Esophagus muscularis mucosa (tissue), 4 donors: ENCODE data around the gene BMPR1A. TPM values are rescaled to one million over a fixed set of nuclear protein-coding genes. Genes with fewer than 3 reads are reported as not detected.

ENCODE experiments used
- DNase-seq: peaks from one replicate; pipeline ENCODE4 v3.0.0-alpha.2; 2017; ENCODE audit errors: extremely low spot score
- H3K27ac ChIP-seq, 4 donors: fragments of 200-600 bp; sonication (generic); replicated peaks in 1 of 4; 1 replicate in 3 of 4; 2 replicates in 1 of 4; pipeline ENCODE4 v1.5.1; 2016 to 2019; ENCODE audit warnings: mild to moderate bottlenecking in 1 of 4
- H3K27me3 ChIP-seq, 4 donors: fragments of 200-600 bp; sonication (generic); one replicate each; pipeline versions ENCODE4 v1.5.1 to v1.6.0; 2016 to 2019
- H3K36me3 ChIP-seq, 4 donors: fragments of 200-600 bp; sonication (generic); one replicate each; pipeline ENCODE4 v1.5.1; 2016 to 2019
- H3K4me1 ChIP-seq, 4 donors: fragments of 200-600 bp; sonication (generic); one replicate each; pipeline ENCODE4 v1.5.1; 2016 to 2019
- H3K4me3 ChIP-seq, 4 donors: fragments of 200-600 bp; sonication (generic); 1 replicate in 2 of 4; 2 replicates in 2 of 4; pipeline ENCODE4 v1.5.1; 2016 to 2019; ENCODE audit warnings: mild to moderate bottlenecking in 4 of 4, moderate library complexity in 1 of 4
- H3K9me3 ChIP-seq, 4 donors: fragments of 200-600 bp; sonication (generic); 1 replicate in 3 of 4; 2 replicates in 1 of 4; pipeline ENCODE4 v1.5.1; 2016 to 2019
- EP300 ChIP-seq: sonication (generic); formaldehyde crosslinking; IDR thresholded peaks from one replicate; pipeline ENCODE4 v1.6.1; 2017; ENCODE audit warnings: antibody characterized with exemption
- POLR2A ChIP-seq: fragments of 450-650 bp; IDR thresholded peaks from one replicate; pipeline ENCODE4 v1.6.1; 2017; ENCODE audit warnings: antibody characterized with exemption, moderate library complexity, mild to moderate bottlenecking, low read depth
- POLR2AphosphoS5 ChIP-seq, 2 donors: sonication (generic); formaldehyde crosslinking; IDR thresholded peaks; one replicate each; pipeline ENCODE4 v1.6.1; 2017; ENCODE audit warnings: antibody characterized with exemption in 2 of 2
- WGBS: methylation state at CpG from one replicate; pipeline ENCODE4 v1.1.5; 2018; 5-methylcytosine and 5-hydroxymethylcytosine counted together
- intact Hi-C: fragments of 100-400 bp; cut with DNase I; formaldehyde crosslinking; loops from one replicate; pipeline ENCODE4 v1.15.1; 2023
- total RNA-seq, 4 donors: library from RNA; depleted of rRNA; stranded (reverse); fragments of >200 nt; gene quantifications; one replicate each; pipeline versions ENCODE4 v1.1.0 to v1.2.1, GENCODE V29; 2016
- TF ChIP-seq, protein P1 (sequence below), 3 experiments: fragments of 200-600 bp in 2 of 3; fragments of 450-650 bp in 1 of 3; sonication (generic) in 2 of 3; IDR thresholded peaks; one replicate each; pipeline ENCODE4 v1.5.1; 2017 to 2019; ENCODE audit warnings: antibody characterized with exemption in 3 of 3, mild to moderate bottlenecking in 2 of 3, moderate library complexity in 1 of 3

BMPR1A gene
- total RNA-seq, 4 donors from 2014 or later, result 66.1 to 110 (median 90.5) TPM

DNA sequence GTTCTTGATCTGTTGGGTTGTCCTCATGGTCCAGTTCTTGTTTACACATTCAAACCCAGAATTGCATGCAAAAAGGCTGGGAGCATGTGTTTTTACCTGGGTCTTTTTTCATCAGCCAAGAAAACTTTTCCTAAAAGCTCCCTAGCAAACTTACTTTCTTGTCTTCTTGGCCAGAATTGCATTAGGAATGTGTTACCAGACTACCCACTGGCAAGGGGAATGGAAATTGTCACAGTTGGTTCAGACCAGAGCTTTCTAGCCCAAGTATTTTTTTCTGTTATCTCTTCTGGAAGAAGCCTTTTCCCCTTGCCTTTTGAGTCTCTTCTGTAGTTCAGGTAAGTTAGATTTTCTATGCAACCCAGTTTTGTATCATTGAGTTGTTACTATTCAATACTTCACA, 77.5 kb downstream of the BMPR1A start:
- Histone ChIP-seq H3K27ac (peak overlapping the region in 1 of 4 donors; percentile 20), H3K36me3 (no peaks in the 10 kb centered on the region), H3K27me3 (no peaks in the 10 kb centered on the region), H3K9me3 (no peaks in the 10 kb centered on the region), H3K4me1 (peaks cover 35 to 94% (median 86%) of the 10 kb centered on the region in 4 donors), H3K4me3 (no peak overlapping the region)
- TF ChIP-seq POLR2AphosphoS5 (IDR thresholded peaks at IDR 0.05) (no peak), POLR2A (no peak), EP300 (no peak)
- TF ChIP-seq, protein P1, sequence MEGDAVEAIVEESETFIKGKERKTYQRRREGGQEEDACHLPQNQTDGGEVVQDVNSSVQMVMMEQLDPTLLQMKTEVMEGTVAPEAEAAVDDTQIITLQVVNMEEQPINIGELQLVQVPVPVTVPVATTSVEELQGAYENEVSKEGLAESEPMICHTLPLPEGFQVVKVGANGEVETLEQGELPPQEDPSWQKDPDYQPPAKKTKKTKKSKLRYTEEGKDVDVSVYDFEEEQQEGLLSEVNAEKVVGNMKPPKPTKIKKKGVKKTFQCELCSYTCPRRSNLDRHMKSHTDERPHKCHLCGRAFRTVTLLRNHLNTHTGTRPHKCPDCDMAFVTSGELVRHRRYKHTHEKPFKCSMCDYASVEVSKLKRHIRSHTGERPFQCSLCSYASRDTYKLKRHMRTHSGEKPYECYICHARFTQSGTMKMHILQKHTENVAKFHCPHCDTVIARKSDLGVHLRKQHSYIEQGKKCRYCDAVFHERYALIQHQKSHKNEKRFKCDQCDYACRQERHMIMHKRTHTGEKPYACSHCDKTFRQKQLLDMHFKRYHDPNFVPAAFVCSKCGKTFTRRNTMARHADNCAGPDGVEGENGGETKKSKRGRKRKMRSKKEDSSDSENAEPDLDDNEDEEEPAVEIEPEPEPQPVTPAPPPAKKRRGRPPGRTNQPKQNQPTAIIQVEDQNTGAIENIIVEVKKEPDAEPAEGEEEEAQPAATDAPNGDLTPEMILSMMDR (IDR thresholded peaks at IDR 0.05), result no peak
- DNase-seq, result no peak
- intact Hi-C loops, result no loop called here

DNA sequence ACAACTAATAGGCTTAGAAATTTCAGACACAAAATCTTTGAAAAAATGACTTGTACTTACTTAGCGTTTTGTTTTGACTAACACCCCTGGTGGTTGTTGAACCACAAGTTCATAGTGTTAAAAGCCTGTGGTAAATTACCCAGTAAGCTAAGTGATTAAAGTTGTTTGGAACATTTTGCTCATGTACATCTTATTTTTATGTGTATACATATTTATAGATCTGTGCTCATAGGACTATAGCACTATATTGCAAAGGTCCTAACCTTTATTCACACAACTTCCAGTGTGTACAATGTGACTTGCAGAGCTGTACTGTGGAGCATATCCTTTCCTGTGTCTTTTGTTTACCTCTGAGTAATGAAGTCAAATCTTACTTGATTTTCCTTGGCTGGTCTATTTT, 79.6 kb downstream of the BMPR1A start:
- H3K4me3 ChIP-seq, result no peak overlapping the region
- 60% methylated on average over 1 of the region's 1 CpG for WGBS
- DNase-seq, result no peak
- no peak overlapping the region for H3K27ac ChIP-seq
- H3K4me1 ChIP-seq, result peaks cover 22 to 90% (median 77%) of the 10 kb centered on the region in 4 donors
- peaks cover 0 to 6% (median 3%) of the 10 kb centered on the region in 4 donors for H3K36me3 ChIP-seq
- no peaks in the 10 kb centered on the region for H3K9me3 ChIP-seq
- intact Hi-C loops, result no loop called here
- no peaks in the 10 kb centered on the region for H3K27me3 ChIP-seq
- TF ChIP-seq, protein P1 (IDR thresholded peaks at IDR 0.05), result no peak
- TF ChIP-seq POLR2AphosphoS5 (IDR thresholded peaks at IDR 0.05), result no peak
- TF ChIP-seq POLR2A, result no peak
- TF ChIP-seq EP300, result no peak

- TF ChIP-seq POLR2AphosphoS5 (IDR thresholded peaks at IDR 0.05) (no peak), POLR2A (no peak)
- TF ChIP-seq, protein P1 (IDR thresholded peaks at IDR 0.05), result no peak
- DNase-seq, result no peak
- peaks cover 22 to 79% (median 66%) of the 10 kb centered on the region in 4 donors for H3K4me1 ChIP-seq
- peaks cover 0 to 6% (median 3%) of the 10 kb centered on the region in 4 donors for H3K36me3 ChIP-seq
- H3K9me3 ChIP-seq, result no peaks in the 10 kb centered on the region
- H3K4me3 ChIP-seq, result no peak overlapping the region
- intact Hi-C loops, result no loop called here
- H3K27me3 ChIP-seq, result no peaks in the 10 kb centered on the region
- no peak overlapping the region for H3K27ac ChIP-seq
- WGBS, result 55% methylated on average over 7 of the region's 7 CpGs
These were observed 81.2 kb downstream of the BMPR1A start for GRCh38 chr10:86837663-86838062.

GRCh38 chr10:86840498-86840897, 84.1 kb downstream of the BMPR1A start:
- Histone ChIP-seq H3K4me1 (peaks cover 4 to 51% (median 39%) of the 10 kb centered on the region in 4 donors), H3K27me3 (no peaks in the 10 kb centered on the region), H3K4me3 (no peak overlapping the region), H3K9me3 (no peaks in the 10 kb centered on the region), H3K27ac (no peak overlapping the region), H3K36me3 (peaks cover 0 to 15% (median 4%) of the 10 kb centered on the region in 4 donors)
- 49% methylated on average over 4 of the region's 4 CpGs for WGBS
- TF ChIP-seq POLR2AphosphoS5 (IDR thresholded peaks at IDR 0.05) (no peak), EP300 (no peak), POLR2A (no peak)
- TF ChIP-seq, protein P1 (IDR thresholded peaks at IDR 0.05), result no peak
- DNase-seq, result no peak
- intact Hi-C loops, result no loop called here

- no peak for TF ChIP-seq EP300
- TF ChIP-seq, protein P1 (IDR thresholded peaks at IDR 0.05), result no peak
- no peak for TF ChIP-seq POLR2AphosphoS5 (IDR thresholded peaks at IDR 0.05)
- no peak for TF ChIP-seq POLR2A
- peaks cover 0 to 9% (median 2%) of the 10 kb centered on the region in 4 donors for H3K36me3 ChIP-seq
- intact Hi-C loops, result no loop called here
These were observed 89.7 kb downstream of the BMPR1A start for GRCh38 chr10:86846088-86846487.

More at GRCh38 chr10:86846088-86846487, 89.7 kb downstream of the BMPR1A start:
- no peaks in the 10 kb centered on the region for H3K9me3 ChIP-seq
- no peaks in the 10 kb centered on the region for H3K27me3 ChIP-seq
- H3K4me1 ChIP-seq, result peaks cover 0 to 15% (median 11%) of the 10 kb centered on the region in 4 donors
- H3K27ac ChIP-seq, result no peak overlapping the region
- WGBS, result 88% methylated on average over 3 of the region's 3 CpGs
- no peak for DNase-seq
- H3K4me3 ChIP-seq, result no peak overlapping the region
